Measurements from ENCODE around the gene RAB31.

RAB31 gene

GRCh38 chr18:9762526-9762925 lies 54.4 kb downstream of the RAB31 start:
- Histone ChIP-seq H3K36me3 (ENCODE audit: control insufficient read depth in 2 of 2, insufficient read depth in 1 of 2, low read length in 2 of 2) (no peaks in the 10 kb centered on the region), H3K4me3 (ENCODE audit: low read depth, low read length) (no peak overlapping the region), H3K4me1 (ENCODE audit: control insufficient read depth, insufficient read depth, low read length) (0 out of 2 replicates have a peak, but pooled peaks cover 3% of the 10 kb centered on the region), H3K9me3 (ENCODE audit: control insufficient read depth, insufficient read depth, low read depth, low read length) (no peaks in the 10 kb centered on the region), H3K27ac (ENCODE audit: extremely low read depth, low read depth, low read length) (no peak overlapping the region)
- ChIA-PET POLR2A (no interaction called here), CTCF (interaction anchor here (1.6 kb wide), 1 partner anchor 9 kb away, joined by 5 read pairs; no protein-coding TSS in a partner anchor)
- TF ChIP-seq ZFP3 (tag by site-specific recombination; IDR thresholded peaks at IDR 0.05; ENCODE audit: low read depth): no peak
- no peak for TF ChIP-seq ZNF416 (tag by site-specific recombination; IDR thresholded peaks at IDR 0.05)
- no peak for TF ChIP-seq ZNF433 (tag by site-specific recombination; IDR thresholded peaks at IDR 0.05; ENCODE audit: low read depth)
- no peak for TF ChIP-seq ZNF580 (tag by site-specific recombination; IDR thresholded peaks at IDR 0.05)
- no peak for TF ChIP-seq ZNF426 (tag by site-specific recombination; IDR thresholded peaks at IDR 0.05)
- TF ChIP-seq KLF10 (tag by site-specific recombination; IDR thresholded peaks at IDR 0.05): no peak
- TF ChIP-seq ZNF530 (tag by site-specific recombination; IDR thresholded peaks at IDR 0.05; ENCODE audit: low read depth): no peak
- no peak for TF ChIP-seq HOXD13 (CRISPR knock-in tag; IDR thresholded peaks at IDR 0.05; ENCODE audit: borderline replicate concordance)
- TF ChIP-seq ZNF114 (tag by site-specific recombination; IDR thresholded peaks at IDR 0.05): no peak
- no peak for TF ChIP-seq OSR2 (tag by site-specific recombination; IDR thresholded peaks at IDR 0.05)

GRCh38 chr18:9763157-9763556 lies 55.1 kb downstream of the RAB31 start:
- CTCF ChIA-PET: interaction anchor here (1.6 kb wide), 1 partner anchor 8 kb away, joined by 5 read pairs; no protein-coding TSS in a partner anchor
- POLR2A ChIA-PET: no interaction called here
- TF ChIP-seq ZNF174 (tag by site-specific recombination; IDR thresholded peaks at IDR 0.05) (no peak), SETDB1 (IDR thresholded peaks at IDR 0.05; ENCODE audit: insufficient read length, low read length) (peak; percentile 29), TRIM28 (IDR thresholded peaks at IDR 0.05; ENCODE audit: borderline replicate concordance, low read length) (no peak)
- no peaks in the 10 kb centered on the region for H3K9me3 ChIP-seq (ENCODE audit: control insufficient read depth, insufficient read depth, low read depth, low read length)
- H3K36me3 ChIP-seq (ENCODE audit: control insufficient read depth in 2 of 2, insufficient read depth in 1 of 2, low read length in 2 of 2): no peaks in the 10 kb centered on the region
- 0 out of 2 replicates have a peak, but pooled peaks cover 3% of the 10 kb centered on the region for H3K4me1 ChIP-seq (ENCODE audit: control insufficient read depth, insufficient read depth, low read length)
- H3K27ac ChIP-seq (ENCODE audit: extremely low read depth, low read depth, low read length): no peak overlapping the region
- H3K4me3 ChIP-seq (ENCODE audit: low read depth, low read length): no peak overlapping the region

GRCh38 chr18:9764011-9764481 lies 55.9 kb downstream of the RAB31 start:
- CTCF ChIA-PET: no interaction called here
- POLR2A ChIA-PET: no interaction called here

More at GRCh38 chr18:9764011-9764481, 55.9 kb downstream of the RAB31 start:
- H3K27ac ChIP-seq (ENCODE audit: extremely low read depth, low read depth, low read length): no peak overlapping the region
- TF ChIP-seq SP3 (tag by site-specific recombination; IDR thresholded peaks at IDR 0.05): no peak
- no peak for TF ChIP-seq GLIS2 (tag by site-specific recombination; IDR thresholded peaks at IDR 0.05)
- no peak for TF ChIP-seq ZNF354C (tag by site-specific recombination; IDR thresholded peaks at IDR 0.05; ENCODE audit: borderline replicate concordance, low read depth)
- TF ChIP-seq, protein P1, sequence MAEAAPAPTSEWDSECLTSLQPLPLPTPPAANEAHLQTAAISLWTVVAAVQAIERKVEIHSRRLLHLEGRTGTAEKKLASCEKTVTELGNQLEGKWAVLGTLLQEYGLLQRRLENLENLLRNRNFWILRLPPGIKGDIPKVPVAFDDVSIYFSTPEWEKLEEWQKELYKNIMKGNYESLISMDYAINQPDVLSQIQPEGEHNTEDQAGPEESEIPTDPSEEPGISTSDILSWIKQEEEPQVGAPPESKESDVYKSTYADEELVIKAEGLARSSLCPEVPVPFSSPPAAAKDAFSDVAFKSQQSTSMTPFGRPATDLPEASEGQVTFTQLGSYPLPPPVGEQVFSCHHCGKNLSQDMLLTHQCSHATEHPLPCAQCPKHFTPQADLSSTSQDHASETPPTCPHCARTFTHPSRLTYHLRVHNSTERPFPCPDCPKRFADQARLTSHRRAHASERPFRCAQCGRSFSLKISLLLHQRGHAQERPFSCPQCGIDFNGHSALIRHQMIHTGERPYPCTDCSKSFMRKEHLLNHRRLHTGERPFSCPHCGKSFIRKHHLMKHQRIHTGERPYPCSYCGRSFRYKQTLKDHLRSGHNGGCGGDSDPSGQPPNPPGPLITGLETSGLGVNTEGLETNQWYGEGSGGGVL (tag by site-specific recombination; IDR thresholded peaks at IDR 0.05): no peak
- no peak for TF ChIP-seq INSM2 (tag by site-specific recombination; IDR thresholded peaks at IDR 0.05)
- no peak for TF ChIP-seq ZNF670 (tag by site-specific recombination; IDR thresholded peaks at IDR 0.05; ENCODE audit: low read depth)
- no peak overlapping the region for H3K4me3 ChIP-seq (ENCODE audit: low read depth, low read length)
- H3K4me1 ChIP-seq (ENCODE audit: control insufficient read depth, insufficient read depth, low read length): 0 out of 2 replicates have a peak, but pooled peaks cover 3% of the 10 kb centered on the region
- no peaks in the 10 kb centered on the region for H3K9me3 ChIP-seq (ENCODE audit: control insufficient read depth, insufficient read depth, low read depth, low read length)
- H3K36me3 ChIP-seq (ENCODE audit: control insufficient read depth in 2 of 2, insufficient read depth in 1 of 2, low read length in 2 of 2): no peaks in the 10 kb centered on the region
